ENCODE data around the gene RETNLB.

The RETNLB gene

GRCh38 chr3:108728934-108729333 lies 28.3 kb downstream of the RETNLB start:
- DNase-seq (ENCODE audit: extremely low spot score), result no peak
- POLR2A ChIA-PET, result interaction anchor here (0.6 kb wide), 1 partner anchor 1422 kb away, joined by 4 read pairs; no protein-coding TSS in a partner anchor
- CTCF ChIA-PET, result no interaction called here
- TF ChIP-seq, protein P1, sequence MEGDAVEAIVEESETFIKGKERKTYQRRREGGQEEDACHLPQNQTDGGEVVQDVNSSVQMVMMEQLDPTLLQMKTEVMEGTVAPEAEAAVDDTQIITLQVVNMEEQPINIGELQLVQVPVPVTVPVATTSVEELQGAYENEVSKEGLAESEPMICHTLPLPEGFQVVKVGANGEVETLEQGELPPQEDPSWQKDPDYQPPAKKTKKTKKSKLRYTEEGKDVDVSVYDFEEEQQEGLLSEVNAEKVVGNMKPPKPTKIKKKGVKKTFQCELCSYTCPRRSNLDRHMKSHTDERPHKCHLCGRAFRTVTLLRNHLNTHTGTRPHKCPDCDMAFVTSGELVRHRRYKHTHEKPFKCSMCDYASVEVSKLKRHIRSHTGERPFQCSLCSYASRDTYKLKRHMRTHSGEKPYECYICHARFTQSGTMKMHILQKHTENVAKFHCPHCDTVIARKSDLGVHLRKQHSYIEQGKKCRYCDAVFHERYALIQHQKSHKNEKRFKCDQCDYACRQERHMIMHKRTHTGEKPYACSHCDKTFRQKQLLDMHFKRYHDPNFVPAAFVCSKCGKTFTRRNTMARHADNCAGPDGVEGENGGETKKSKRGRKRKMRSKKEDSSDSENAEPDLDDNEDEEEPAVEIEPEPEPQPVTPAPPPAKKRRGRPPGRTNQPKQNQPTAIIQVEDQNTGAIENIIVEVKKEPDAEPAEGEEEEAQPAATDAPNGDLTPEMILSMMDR (IDR thresholded peaks at IDR 0.05; ENCODE audit: control extremely low read depth, extremely low read depth, low read depth, missing control alignments), result no peak

GRCh38 chr3:108728105-108728504 lies 29.1 kb downstream of the RETNLB start:
- ChIA-PET POLR2A (no interaction called here), CTCF (no interaction called here)
- TF ChIP-seq, protein P1 (IDR thresholded peaks at IDR 0.05; ENCODE audit: control extremely low read depth, extremely low read depth, low read depth, missing control alignments), result no peak
- DNase-seq (ENCODE audit: extremely low spot score), result no peak

DNA sequence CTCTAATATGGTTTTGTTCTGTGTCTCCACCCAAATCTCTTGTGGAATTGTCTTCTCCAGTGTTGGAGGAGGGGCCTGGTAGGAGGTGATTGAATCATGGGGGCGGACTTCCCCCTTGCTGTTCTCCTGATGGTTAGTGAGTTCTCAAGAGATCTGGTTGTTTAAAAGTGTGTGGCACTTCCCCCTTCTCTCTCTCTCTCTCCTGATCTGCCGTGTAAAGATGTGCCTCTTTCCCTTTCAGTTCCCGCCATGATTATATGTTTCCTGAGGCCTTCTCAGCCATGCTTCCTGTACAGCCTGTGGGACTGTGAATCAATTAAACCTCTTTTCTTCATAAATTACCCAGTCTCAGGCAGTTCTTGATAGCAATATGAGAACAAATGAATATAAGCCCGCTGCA lies 33.1 kb downstream of the RETNLB start:
- DNase-seq (ENCODE audit: extremely low spot score), result no peak
- ChIA-PET CTCF (no interaction called here), POLR2A (no interaction called here)
- TF ChIP-seq, protein P1 (IDR thresholded peaks at IDR 0.05; ENCODE audit: control extremely low read depth, extremely low read depth, low read depth, missing control alignments), result no peak

- TF ChIP-seq, protein P1 (IDR thresholded peaks at IDR 0.05; ENCODE audit: control extremely low read depth, extremely low read depth, low read depth, missing control alignments), result no peak
- ChIA-PET POLR2A (no interaction called here), CTCF (no interaction called here)
- no peak for DNase-seq (ENCODE audit: extremely low spot score)
Observed at GRCh38 chr3:108722724-108723123, 34.5 kb downstream of the RETNLB start.

GRCh38 chr3:108719178-108719806 lies 37.9 kb downstream of the RETNLB start:
- TF ChIP-seq, protein P1 (IDR thresholded peaks at IDR 0.05; ENCODE audit: control extremely low read depth, extremely low read depth, low read depth, missing control alignments), result no peak
- no peak for DNase-seq (ENCODE audit: extremely low spot score)
- ChIA-PET CTCF (interaction anchor here (1.2 kb wide), 1 partner anchor 12 kb away, joined by 3 read pairs; no protein-coding TSS in a partner anchor), POLR2A (no interaction called here)

- ChIA-PET POLR2A (no interaction called here), CTCF (no interaction called here)
- no peak for DNase-seq (ENCODE audit: extremely low spot score)
- TF ChIP-seq, protein P1 (IDR thresholded peaks at IDR 0.05; ENCODE audit: control extremely low read depth, extremely low read depth, low read depth, missing control alignments), result no peak
Observed at GRCh38 chr3:108718454-108718853, 38.8 kb downstream of the RETNLB start.

Measured in GM10248 (cell line).